Endothelial cell of umbilical vein (primary cell): ENCODE results near the gene FILIP1. TPM values are rescaled to one million over a fixed set of nuclear protein-coding genes. Genes with fewer than 3 reads are reported as not detected.

Experiments
- BruUV-seq: library from RNA; stranded (reverse); fragments of 400-500 nt; replicated peaks from 2 replicates; lab custom pipeline; 2021; lab: Mats Ljungman, UMichigan
- CTCF ChIA-PET: fragments of 300-600, 350-600 bp; sonication (Branson Sonifier 250); formaldehyde crosslinking; loops from one replicate; lab custom pipeline; 2021; ENCODE audit warnings: antibody characterized with exemption, inconsistent platforms; lab: Charles Lee
- POLR2A ChIA-PET: fragments of 300-600, 350-600 bp; sonication (Branson Sonifier 250); formaldehyde crosslinking; loops from one replicate; lab custom pipeline; 2021; ENCODE audit warnings: antibody characterized with exemption, inconsistent platforms; lab: Charles Lee
- DNase-seq: peaks from one replicate; pipeline ENCODE4 v3.0.0-alpha.2; 2011; ENCODE audit warnings: low read depth, low spot score
- FAIRE-seq: peaks from 2 replicates; lab custom pipeline; 2011; peaks lifted over from hg19 to GRCh38; lab: Jason Lieb, UNC
- H2AFZ ChIP-seq: 2 replicates; pipeline ENCODE4 v1.6.0; 2012; ENCODE audit warnings: low read depth, low read length, control low read depth, inconsistent platforms
- H3K27ac ChIP-seq: 2 replicates; pipeline ENCODE4 v1.5.1; 2011; ENCODE audit warnings: low read depth, mild to moderate bottlenecking, control low read depth, low read length, moderate library complexity; ENCODE audit not compliant: insufficient read depth
- H3K27me3 ChIP-seq, 2 experiments: 2 replicates each; pipeline versions ENCODE4 v1.6.0 to v1.6.1; 2011; ENCODE audit warnings: low read length in 2 of 2, mixed read lengths in 1 of 2; ENCODE audit not compliant: control insufficient read depth in 2 of 2, insufficient read depth in 2 of 2
- H3K36me3 ChIP-seq, 2 experiments: 2 replicates in 1 of 2; 3 replicates in 1 of 2; pipeline ENCODE4 v1.5.1; 2011; ENCODE audit warnings: low read length in 2 of 2, mild to moderate bottlenecking in 1 of 2, moderate library complexity in 1 of 2; ENCODE audit not compliant: control insufficient read depth in 2 of 2, insufficient read depth in 2 of 2; ENCODE audit errors: extremely low read depth in 1 of 2
- H3K4me1 ChIP-seq: 3 replicates; pipeline ENCODE4 v1.5.1; 2011; ENCODE audit warnings: mild to moderate bottlenecking, low read length; ENCODE audit not compliant: control insufficient read depth, insufficient read depth; ENCODE audit errors: extremely low read depth
- H3K4me2 ChIP-seq: 2 replicates; pipeline ENCODE4 v1.6.1; 2011; ENCODE audit warnings: low read length, control low read depth, mixed read lengths; ENCODE audit not compliant: insufficient read depth
- H3K4me3 ChIP-seq, 3 experiments: fragments of 200-600 bp in 1 of 3; sonication (generic), shearing (Covaris generic) in 1 of 3; replicated peaks in 1 of 3; 2 replicates each; pipeline ENCODE4 v1.5.1; 2011 to 2016; ENCODE audit warnings: control low read depth in 3 of 3, low read length in 3 of 3, mild to moderate bottlenecking in 2 of 3, inconsistent platforms in 1 of 3, low read depth in 1 of 3, moderate library complexity in 1 of 3; ENCODE audit not compliant: insufficient read depth in 1 of 3
- H3K79me2 ChIP-seq: 2 replicates; pipeline ENCODE4 v1.6.0; 2012; ENCODE audit warnings: low read length, inconsistent platforms; ENCODE audit not compliant: control insufficient read depth, insufficient read depth
- H3K9ac ChIP-seq: replicated peaks from 2 replicates; pipeline ENCODE3; 2011; ENCODE audit warnings: low read length, control low read depth; ENCODE audit not compliant: insufficient read depth; ENCODE audit errors: extremely low read depth
- H3K9me1 ChIP-seq: replicated peaks from 3 replicates; pipeline ENCODE4 v1.6.0; 2011; ENCODE audit warnings: mild to moderate bottlenecking, low read length; ENCODE audit not compliant: control insufficient read depth, insufficient read depth; ENCODE audit errors: extremely low read depth
- H3K9me3 ChIP-seq: replicated peaks from 2 replicates; pipeline ENCODE4 v1.5.1; 2012; ENCODE audit warnings: low read length, inconsistent platforms; ENCODE audit not compliant: control insufficient read depth, insufficient read depth
- H4K20me1 ChIP-seq: replicated peaks from 2 replicates; pipeline ENCODE3; 2011; ENCODE audit warnings: mild to moderate bottlenecking, low read length; ENCODE audit not compliant: control insufficient read depth, insufficient read depth; ENCODE audit errors: extremely low read depth
- EZH2 ChIP-seq: IDR thresholded peaks from 2 replicates; pipeline ENCODE4 v1.6.1; 2012; ENCODE audit warnings: borderline replicate concordance, low read depth, mild to moderate bottlenecking, moderate library complexity, low read length, inconsistent platforms; ENCODE audit not compliant: severe bottlenecking
- FOS ChIP-seq: IDR thresholded peaks from 2 replicates; pipeline ENCODE4 v1.6.1; 2011; ENCODE audit warnings: mild to moderate bottlenecking, low read length, moderate library complexity, borderline replicate concordance; ENCODE audit not compliant: insufficient read depth
- GATA2 ChIP-seq: IDR thresholded peaks from 2 replicates; pipeline ENCODE4 v1.7.0; 2011; ENCODE audit warnings: low read depth, mild to moderate bottlenecking, moderate library complexity, mixed read lengths, low read length; ENCODE audit not compliant: insufficient read length, insufficient read depth
- JUN ChIP-seq: IDR thresholded peaks from 2 replicates; pipeline ENCODE4 v1.6.1; 2011; ENCODE audit warnings: borderline replicate concordance, low read depth; ENCODE audit not compliant: insufficient read length, insufficient read depth
- MYC ChIP-seq: IDR thresholded peaks from one replicate; pipeline ENCODE4 v1.6.1; 2011; ENCODE audit warnings: mild to moderate bottlenecking, low read depth, low read length
- POLR2A ChIP-seq: IDR thresholded peaks from 2 replicates; pipeline ENCODE4 v1.6.1; 2012; ENCODE audit warnings: low read depth, mild to moderate bottlenecking, control low read depth, low read length
- POLR2AphosphoS5 ChIP-seq: IDR thresholded peaks from 2 replicates; pipeline ENCODE4 v1.6.1; 2012; ENCODE audit warnings: low read depth, mild to moderate bottlenecking, control low read depth, low read length, moderate library complexity; ENCODE audit not compliant: insufficient read depth
- dilution Hi-C: fragments of 300-500 bp; cut with MboI; formaldehyde crosslinking; loops from one replicate; pipeline ENCODE4 v1.15.0; 2019; ENCODE audit warnings: low sequenced_read_pairs; ENCODE audit not compliant: extremely low pct_ligation_motif_present
- intact Hi-C: fragments of 100-400 bp; cut with micrococcal nuclease; formaldehyde crosslinking; loops from one replicate; pipeline ENCODE4 v1.10.0; 2022
- polyA plus RNA-seq, 4 experiments: library from polyadenylated mRNA; depleted of rRNA in 3 of 4; stranded (reverse) in 3 of 4; unstranded in 1 of 4; fragments of >200 nt; gene quantifications; 2 replicates each; pipeline versions ENCODE4 v1.2.1 to v1.2.3, GENCODE V29; 2011 to 2012; ENCODE audit warnings: missing spikeins in 1 of 4
- total RNA-seq: library from RNA; stranded (reverse); gene quantifications from 2 replicates; pipeline ENCODE4 v1.2.3, GENCODE V29; 2021
- TF ChIP-seq, protein P1 (sequence below), 2 donors: IDR thresholded peaks; 1 replicate in 1 of 2; 2 replicates in 1 of 2; pipeline ENCODE4 v1.5.1; 2011; ENCODE audit warnings: low read length in 2 of 2, mild to moderate bottlenecking in 2 of 2, moderate library complexity in 2 of 2, control low read depth in 1 of 2, inconsistent platforms in 1 of 2, low read depth in 1 of 2; ENCODE audit not compliant: insufficient read depth in 1 of 2; ENCODE audit errors: extremely low read depth in 1 of 2
- TF ChIP-seq, protein P2 (sequence below): IDR thresholded peaks from 2 replicates; pipeline ENCODE4 v1.6.1; 2011; ENCODE audit not compliant: insufficient read depth, insufficient read length

FILIP1 gene
- total and polyA plus RNA-seq, 2 donors (not counting 3 experiments of a cell fraction or from before 2014, with no cell fraction given), result 2.8 to 13.7 TPM

DNA sequence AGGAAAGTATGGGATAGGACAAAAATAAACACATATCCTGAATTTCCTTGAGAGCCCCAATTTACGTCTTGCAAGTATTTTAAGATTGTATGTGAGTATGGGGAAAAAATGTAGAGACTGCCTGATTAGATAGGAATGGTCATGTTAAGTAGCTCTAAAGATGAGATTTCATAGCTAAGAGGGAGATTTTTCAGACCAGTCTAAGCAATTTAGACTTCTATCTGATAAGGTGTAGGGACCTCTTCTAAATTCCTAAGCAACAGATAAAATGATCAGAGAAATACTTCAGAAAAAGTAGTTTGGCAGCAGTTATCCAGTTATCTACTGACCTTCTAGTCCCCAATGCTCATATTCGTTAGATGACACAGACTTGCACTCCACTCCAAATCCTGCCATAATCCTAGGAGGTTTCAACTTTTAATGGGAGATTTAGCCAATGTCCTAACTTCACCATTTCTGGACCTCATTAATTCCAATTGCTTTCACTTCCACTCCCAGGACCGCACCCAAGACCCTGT lies 90.0 kb downstream of the FILIP1 start:
- peaks cover 9% of the 10 kb centered on the region for H3K4me1 ChIP-seq
- H3K9me3 ChIP-seq, result no peaks in the 10 kb centered on the region
- dilution Hi-C loops, result no loop called here
- H3K36me3 ChIP-seq, result no peaks in the 10 kb centered on the region
- CTCF ChIA-PET, result interaction anchor here (0.8 to 1.6 kb wide), 2 partner anchors 10 to 22 kb away, joined by 3 read pairs; no protein-coding TSS in a partner anchor
- H3K4me3 ChIP-seq, result no peak overlapping the region
- H3K79me2 ChIP-seq, result no peaks in the 10 kb centered on the region
- no peaks in the 10 kb centered on the region for H3K9me1 ChIP-seq
- H3K9ac ChIP-seq, result no peak overlapping the region
- intact Hi-C loops, result no loop called here
- H2AFZ ChIP-seq, result no peak overlapping the region
- POLR2A ChIA-PET, result no interaction called here
- TF ChIP-seq GATA2 (no peak), EZH2 (no peak), MYC (no peak), JUN (no peak), POLR2A (no peak), FOS (no peak), POLR2AphosphoS5 (no peak)
- TF ChIP-seq, protein P1, sequence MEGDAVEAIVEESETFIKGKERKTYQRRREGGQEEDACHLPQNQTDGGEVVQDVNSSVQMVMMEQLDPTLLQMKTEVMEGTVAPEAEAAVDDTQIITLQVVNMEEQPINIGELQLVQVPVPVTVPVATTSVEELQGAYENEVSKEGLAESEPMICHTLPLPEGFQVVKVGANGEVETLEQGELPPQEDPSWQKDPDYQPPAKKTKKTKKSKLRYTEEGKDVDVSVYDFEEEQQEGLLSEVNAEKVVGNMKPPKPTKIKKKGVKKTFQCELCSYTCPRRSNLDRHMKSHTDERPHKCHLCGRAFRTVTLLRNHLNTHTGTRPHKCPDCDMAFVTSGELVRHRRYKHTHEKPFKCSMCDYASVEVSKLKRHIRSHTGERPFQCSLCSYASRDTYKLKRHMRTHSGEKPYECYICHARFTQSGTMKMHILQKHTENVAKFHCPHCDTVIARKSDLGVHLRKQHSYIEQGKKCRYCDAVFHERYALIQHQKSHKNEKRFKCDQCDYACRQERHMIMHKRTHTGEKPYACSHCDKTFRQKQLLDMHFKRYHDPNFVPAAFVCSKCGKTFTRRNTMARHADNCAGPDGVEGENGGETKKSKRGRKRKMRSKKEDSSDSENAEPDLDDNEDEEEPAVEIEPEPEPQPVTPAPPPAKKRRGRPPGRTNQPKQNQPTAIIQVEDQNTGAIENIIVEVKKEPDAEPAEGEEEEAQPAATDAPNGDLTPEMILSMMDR (IDR thresholded peaks at IDR 0.05; ENCODE audit: extremely low read depth in 1 of 2, insufficient read depth in 1 of 2, low read depth in 1 of 2, low read length in 2 of 2), result no peak
- TF ChIP-seq, protein P2, sequence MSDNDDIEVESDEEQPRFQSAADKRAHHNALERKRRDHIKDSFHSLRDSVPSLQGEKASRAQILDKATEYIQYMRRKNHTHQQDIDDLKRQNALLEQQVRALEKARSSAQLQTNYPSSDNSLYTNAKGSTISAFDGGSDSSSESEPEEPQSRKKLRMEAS, result no peak
- BruUV-seq, result no TSS peak
- H3K27me3 ChIP-seq, result no peaks in the 10 kb centered on the region
- FAIRE-seq (no peak), DNase-seq (no peak)
- H4K20me1 ChIP-seq, result no peaks in the 10 kb centered on the region
- no peak overlapping the region for H3K4me2 ChIP-seq
- no peak overlapping the region for H3K27ac ChIP-seq
